Fibroblast of the aortic adventitia (primary cell): ENCODE data around the gene DPAGT1. TPM values are rescaled to one million over a fixed set of nuclear protein-coding genes. Genes with fewer than 3 reads are reported as not detected.

ENCODE experiments used
- DNase-seq: peaks from one replicate; pipeline ENCODE4 v3.0.0-alpha.2; 2010; ENCODE audit warnings: low read depth
- H3K4me3 ChIP-seq: 2 replicates; pipeline ENCODE4 v1.5.1; 2011; ENCODE audit warnings: low read depth, mild to moderate bottlenecking, control low read depth, low read length, moderate library complexity
- total RNA-seq: library from RNA; depleted of rRNA; stranded (reverse); fragments of >200 nt; gene quantifications from 2 replicates; pipeline ENCODE4 v1.2.3, GENCODE V29; 2012; ENCODE audit warnings: low replicate concordance
- TF ChIP-seq, protein P1 (sequence below): IDR thresholded peaks from 2 replicates; pipeline ENCODE4 v1.5.1; 2011; ENCODE audit warnings: mild to moderate bottlenecking, low read length, control low read depth, inconsistent platforms; ENCODE audit not compliant: insufficient read depth

Gene DPAGT1
- total RNA-seq, 1 donor, result 30.5 TPM

DNA sequence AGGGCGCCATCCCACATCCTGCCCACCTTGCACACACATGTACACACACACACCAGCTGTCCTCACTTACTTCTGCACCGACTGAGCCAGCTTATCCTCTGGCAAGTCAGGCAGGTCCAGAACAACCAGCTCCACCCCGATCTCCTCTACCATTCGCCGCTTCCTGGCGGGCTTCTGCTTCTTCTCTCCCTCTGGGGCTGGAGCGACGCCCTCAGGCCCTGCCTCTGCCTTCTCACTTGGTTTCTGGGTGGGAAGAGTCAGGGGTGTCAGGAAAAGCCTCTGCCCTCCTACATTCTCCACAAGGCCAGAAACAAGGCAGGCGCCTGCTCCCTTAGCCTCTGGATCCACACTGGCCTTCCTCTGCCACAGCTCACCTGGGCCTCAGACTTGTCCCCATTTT is 53.0 kb downstream of the DPAGT1 start:
- TF ChIP-seq, protein P1, sequence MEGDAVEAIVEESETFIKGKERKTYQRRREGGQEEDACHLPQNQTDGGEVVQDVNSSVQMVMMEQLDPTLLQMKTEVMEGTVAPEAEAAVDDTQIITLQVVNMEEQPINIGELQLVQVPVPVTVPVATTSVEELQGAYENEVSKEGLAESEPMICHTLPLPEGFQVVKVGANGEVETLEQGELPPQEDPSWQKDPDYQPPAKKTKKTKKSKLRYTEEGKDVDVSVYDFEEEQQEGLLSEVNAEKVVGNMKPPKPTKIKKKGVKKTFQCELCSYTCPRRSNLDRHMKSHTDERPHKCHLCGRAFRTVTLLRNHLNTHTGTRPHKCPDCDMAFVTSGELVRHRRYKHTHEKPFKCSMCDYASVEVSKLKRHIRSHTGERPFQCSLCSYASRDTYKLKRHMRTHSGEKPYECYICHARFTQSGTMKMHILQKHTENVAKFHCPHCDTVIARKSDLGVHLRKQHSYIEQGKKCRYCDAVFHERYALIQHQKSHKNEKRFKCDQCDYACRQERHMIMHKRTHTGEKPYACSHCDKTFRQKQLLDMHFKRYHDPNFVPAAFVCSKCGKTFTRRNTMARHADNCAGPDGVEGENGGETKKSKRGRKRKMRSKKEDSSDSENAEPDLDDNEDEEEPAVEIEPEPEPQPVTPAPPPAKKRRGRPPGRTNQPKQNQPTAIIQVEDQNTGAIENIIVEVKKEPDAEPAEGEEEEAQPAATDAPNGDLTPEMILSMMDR, result no peak
- no peak for DNase-seq
- no peak overlapping the region for H3K4me3 ChIP-seq

DNA sequence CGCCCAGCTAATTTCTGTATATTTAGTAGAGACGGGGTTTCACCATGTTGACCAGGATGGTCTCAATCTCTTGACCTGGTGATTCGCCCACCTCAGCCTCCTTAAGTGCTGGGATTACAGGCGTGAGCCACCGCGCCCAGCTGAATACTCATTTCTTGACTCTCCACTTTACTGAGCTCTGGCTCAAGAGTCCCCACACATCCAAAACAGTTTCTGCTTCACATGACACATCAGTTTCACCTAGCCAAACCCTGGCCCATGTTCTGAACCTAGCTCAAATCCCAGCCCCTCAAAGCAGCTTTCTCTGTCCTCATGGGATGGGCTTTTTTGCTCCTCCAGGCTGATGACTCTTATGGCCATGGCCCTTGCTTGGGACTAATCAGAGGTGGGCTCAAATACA is 54.4 kb downstream of the DPAGT1 start:
- H3K4me3 ChIP-seq, result no peak overlapping the region
- DNase-seq, result no peak
- TF ChIP-seq, protein P1, result no peak

Other genes starting within 250 kb of the DPAGT1 start
- gene CXCR5, start 218.0 kb downstream of the DPAGT1 start, total RNA-seq, result not detected in 2 replicates
- gene BCL9L, start 175.9 kb downstream of the DPAGT1 start, total RNA-seq, result 17.7 and 19.5 TPM in 2 replicates
- not detected in 2 replicates for gene UPK2, start 145.6 kb downstream of the DPAGT1 start, total RNA-seq
- gene FOXR1, start 130.1 kb downstream of the DPAGT1 start, total RNA-seq, result not detected in 2 replicates
- 30.9 and 63.4 TPM in 2 replicates for gene CENATAC, start 103.7 kb downstream of the DPAGT1 start, total RNA-seq
- 796 and 2,500 TPM in 2 replicates for gene RPS25, start 83.5 kb downstream of the DPAGT1 start, total RNA-seq
- gene TRAPPC4, start 83.1 kb downstream of the DPAGT1 start, total RNA-seq, result 61.2 and 79.9 TPM in 2 replicates
- gene SLC37A4, start 71.0 kb downstream of the DPAGT1 start, total RNA-seq, result 13.4 and 15.5 TPM in 2 replicates
- 117 and 126 TPM in 2 replicates for gene HYOU1, start 44.6 kb downstream of the DPAGT1 start, total RNA-seq
- gene VPS11, start 34.0 kb downstream of the DPAGT1 start, total RNA-seq, result 16.8 and 29.4 TPM in 2 replicates
- 5.3 and 14.9 TPM in 2 replicates for gene HMBS, start 17.0 kb downstream of the DPAGT1 start, total RNA-seq
- gene C2CD2L, start 5.5 kb upstream of the DPAGT1 start, total RNA-seq, result 2.6 and 4.9 TPM in 2 replicates
- 8.7 and 19.1 TPM in 2 replicates for gene HINFP, start 19.7 kb upstream of the DPAGT1 start, total RNA-seq
- 0.08 TPM in 1 of 2 replicates, not detected in the other for gene ABCG4, start 47.2 kb upstream of the DPAGT1 start, total RNA-seq
- 16.5 and 18.3 TPM in 2 replicates for gene NLRX1, start 66.9 kb upstream of the DPAGT1 start, total RNA-seq
- not detected in 2 replicates for gene NHERF4, start 83.6 kb upstream of the DPAGT1 start, total RNA-seq
- 4.0 and 11.4 TPM in 2 replicates for gene CBL, start 104.5 kb upstream of the DPAGT1 start, total RNA-seq
- 2.2 and 52.1 TPM in 2 replicates for gene MCAM, start 215.3 kb upstream of the DPAGT1 start, total RNA-seq
- gene RNF26, start 232.7 kb upstream of the DPAGT1 start, total RNA-seq, result 4.7 and 7.1 TPM in 2 replicates
- 5.3 and 90.8 TPM in 2 replicates for gene C1QTNF5, start 239.0 kb upstream of the DPAGT1 start, total RNA-seq
- gene MFRP, start 244.9 kb upstream of the DPAGT1 start, total RNA-seq, result 0.08 TPM in 1 of 2 replicates, not detected in the other